Neural crest cell (in vitro differentiated cells): ENCODE results near the gene RAB36. TPM values are rescaled to one million over a fixed set of nuclear protein-coding genes. Genes with fewer than 3 reads are reported as not detected.
A peak's percentile ranks its signal among the peaks of the same experiment; 100 is the strongest.

Experiments
- DNase-seq: peaks from one replicate; pipeline ENCODE4 v3.0.0; 2021; ENCODE audit warnings: low read depth, mixed read lengths, low spot score
- H3K27ac Mint-ChIP-seq: one replicate; pipeline ENCODE4 v1.8.0; 2021; ENCODE audit warnings: mild to moderate bottlenecking, mixed read lengths; ENCODE audit not compliant: unreplicated experiment
- H3K27me3 Mint-ChIP-seq: 2 replicates; pipeline ENCODE4 v1.8.0; 2021; ENCODE audit warnings: low read depth, mild to moderate bottlenecking, mixed read lengths
- H3K36me3 Mint-ChIP-seq: 2 replicates; pipeline ENCODE4 v1.8.0; 2021; ENCODE audit warnings: low read depth, mild to moderate bottlenecking, mixed read lengths
- H3K4me1 Mint-ChIP-seq: 2 replicates; pipeline ENCODE4 v1.8.0; 2021; ENCODE audit warnings: mixed read lengths
- H3K4me3 Mint-ChIP-seq: one replicate; pipeline ENCODE4 v1.8.0; 2021; ENCODE audit warnings: mild to moderate bottlenecking, mixed read lengths
- H3K9me3 Mint-ChIP-seq: 2 replicates; pipeline ENCODE4 v1.8.0; 2021; ENCODE audit warnings: mixed read lengths
- CTCF ChIP-seq: fragments of 200-600 bp; sonication (generic); conservative IDR thresholded peaks from 2 replicates; pipeline ENCODE4 v1.5.0; 2021; ENCODE audit warnings: antibody characterized with exemption, mild to moderate bottlenecking
- total RNA-seq: library from RNA; stranded (reverse); gene quantifications from 2 replicates; pipeline ENCODE4 v1.2.1, GENCODE V29; 2021

The RAB36 gene
- total RNA-seq, 1 donor from 2014 or later, result 14.4 TPM

GRCh38 chr22:23121000-23121421, 24.3 kb upstream of the RAB36 start:
- no peaks in the 10 kb centered on the region for H3K36me3 Mint-ChIP-seq
- TF ChIP-seq CTCF, result no peak
- DNase-seq, result no peak
- no peak overlapping the region for H3K4me3 Mint-ChIP-seq
- no peak overlapping the region for H3K27ac Mint-ChIP-seq
- H3K9me3 Mint-ChIP-seq, result no peaks in the 10 kb centered on the region
- H3K4me1 Mint-ChIP-seq, result no peaks in the 10 kb centered on the region
- no peaks in the 10 kb centered on the region for H3K27me3 Mint-ChIP-seq

DNA sequence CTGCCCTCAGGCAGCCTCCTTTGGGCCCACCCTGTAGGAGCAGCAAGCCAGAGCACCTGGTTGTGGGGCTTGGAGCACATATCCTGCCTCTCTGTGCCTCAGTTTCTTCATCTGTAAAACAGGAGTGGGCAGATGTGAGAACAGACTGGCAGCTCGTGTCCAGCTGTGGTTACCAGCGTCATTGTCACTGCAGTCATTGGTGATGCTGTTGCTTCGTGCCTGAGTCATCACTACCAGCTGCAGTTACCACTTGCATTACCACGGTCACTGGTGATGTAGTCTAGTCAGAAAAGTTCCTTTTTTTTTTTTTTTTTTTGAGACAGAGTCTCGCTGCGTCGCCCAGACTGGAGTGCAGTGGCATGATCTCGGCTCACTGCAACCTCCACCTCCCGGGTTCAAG, 23.9 kb upstream of the RAB36 start:
- no peak overlapping the region for H3K4me3 Mint-ChIP-seq
- H3K9me3 Mint-ChIP-seq, result no peaks in the 10 kb centered on the region
- no peak overlapping the region for H3K27ac Mint-ChIP-seq
- H3K36me3 Mint-ChIP-seq, result no peaks in the 10 kb centered on the region
- H3K4me1 Mint-ChIP-seq, result no peaks in the 10 kb centered on the region
- no peak for DNase-seq
- TF ChIP-seq CTCF, result no peak
- no peaks in the 10 kb centered on the region for H3K27me3 Mint-ChIP-seq

DNA sequence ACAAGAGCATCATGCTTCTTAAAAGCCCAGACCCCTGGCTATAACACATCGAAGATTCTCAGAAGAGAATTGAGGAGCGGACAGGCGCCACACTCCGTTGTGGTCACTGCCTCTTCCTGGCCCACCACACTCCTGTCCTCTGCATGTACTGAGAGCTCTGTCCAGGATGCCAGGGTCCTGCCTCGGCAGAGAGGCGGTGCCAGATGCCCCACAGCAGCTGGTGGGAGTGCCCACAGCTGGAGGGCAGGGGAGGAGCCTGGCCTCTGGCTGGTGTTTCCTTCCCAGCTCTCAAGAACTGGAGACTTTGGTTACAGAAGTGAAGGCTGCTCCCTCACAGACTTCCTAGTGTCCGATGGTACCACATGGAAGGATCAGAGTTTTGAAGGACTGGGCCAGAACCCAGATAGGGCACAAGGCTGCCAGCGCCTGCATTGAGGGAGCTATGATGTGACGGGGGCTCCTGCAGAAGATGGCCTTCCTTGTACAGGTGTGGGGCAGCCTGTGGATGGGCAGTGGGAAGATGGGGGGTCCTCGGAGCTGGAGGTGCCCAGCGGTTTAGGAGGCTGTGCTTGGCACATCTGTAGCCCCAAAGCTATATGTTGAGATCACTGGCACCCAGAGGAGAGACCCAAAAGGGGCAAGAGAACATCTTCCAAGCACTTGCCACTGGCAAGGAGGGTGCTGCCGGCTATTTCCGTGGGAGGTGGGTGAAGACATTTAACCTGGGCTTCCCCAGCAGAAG, 22.9 kb upstream of the RAB36 start:
- H3K27ac Mint-ChIP-seq, result peak overlapping the region; percentile 35
- no peak for TF ChIP-seq CTCF
- H3K36me3 Mint-ChIP-seq, result no peaks in the 10 kb centered on the region
- no peaks in the 10 kb centered on the region for H3K9me3 Mint-ChIP-seq
- H3K27me3 Mint-ChIP-seq, result no peaks in the 10 kb centered on the region
- DNase-seq, result no peak
- no peaks in the 10 kb centered on the region for H3K4me1 Mint-ChIP-seq
- no peak overlapping the region for H3K4me3 Mint-ChIP-seq

DNA sequence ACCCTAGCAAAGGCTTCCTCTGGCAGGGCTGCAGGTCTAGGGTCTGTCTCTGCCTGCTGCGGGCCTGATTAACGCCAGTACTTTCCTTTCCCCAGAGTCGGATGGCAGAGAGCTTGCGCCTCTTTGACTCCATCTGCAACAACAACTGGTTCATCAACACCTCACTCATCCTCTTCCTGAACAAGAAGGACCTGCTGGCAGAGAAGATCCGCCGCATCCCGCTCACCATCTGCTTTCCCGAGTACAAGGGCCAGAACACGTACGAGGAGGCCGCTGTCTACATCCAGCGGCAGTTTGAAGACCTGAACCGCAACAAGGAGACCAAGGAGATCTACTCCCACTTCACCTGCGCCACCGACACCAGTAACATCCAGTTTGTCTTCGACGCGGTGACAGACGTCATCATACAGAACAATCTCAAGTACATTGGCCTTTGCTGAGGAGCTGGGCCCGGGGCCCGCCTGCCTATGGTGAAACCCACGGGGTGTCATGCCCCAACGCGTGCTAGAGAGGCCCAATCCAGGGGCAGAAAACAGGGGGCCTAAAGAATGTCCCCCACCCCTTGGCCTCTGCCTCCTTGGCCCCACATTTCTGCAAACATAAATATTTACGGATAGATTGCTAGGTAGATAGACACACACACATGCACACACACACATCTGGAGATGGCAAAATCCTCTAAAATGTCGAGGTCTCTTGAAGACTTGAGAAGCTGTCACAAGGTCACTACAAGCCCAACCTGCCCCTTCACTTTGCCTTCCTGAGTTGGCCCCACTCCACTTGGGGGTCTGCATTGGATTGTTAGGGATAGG, 22.1 kb upstream of the RAB36 start:
- H3K36me3 Mint-ChIP-seq, result no peaks in the 10 kb centered on the region
- DNase-seq, result no peak
- no peak for TF ChIP-seq CTCF
- no peaks in the 10 kb centered on the region for H3K9me3 Mint-ChIP-seq
- no peaks in the 10 kb centered on the region for H3K27me3 Mint-ChIP-seq
- H3K27ac Mint-ChIP-seq, result no peak overlapping the region
- H3K4me1 Mint-ChIP-seq, result peaks cover 2% of the 10 kb centered on the region
- H3K4me3 Mint-ChIP-seq, result no peak overlapping the region

DNA sequence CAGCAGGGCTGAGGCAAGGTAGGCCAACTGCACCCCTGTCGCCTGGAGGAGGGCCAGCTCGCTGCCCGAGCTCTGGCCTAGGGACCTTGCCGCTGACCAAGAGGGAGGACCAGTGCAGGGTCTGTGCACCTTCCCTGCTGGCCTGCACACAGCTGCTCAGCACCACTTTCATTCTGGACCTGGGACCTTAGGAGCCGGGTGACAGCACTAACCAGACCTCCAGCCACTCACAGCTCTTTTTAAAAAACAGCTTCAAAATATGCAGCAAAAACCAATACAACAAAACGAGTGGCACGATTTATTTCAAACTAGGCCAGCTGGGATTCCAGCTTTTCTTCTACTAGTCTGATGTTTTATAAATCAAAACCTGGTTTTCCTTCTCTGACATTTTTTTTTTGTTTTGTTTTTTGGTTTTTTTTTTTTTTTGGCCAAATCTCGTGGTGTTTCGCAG, 21.4 kb upstream of the RAB36 start:
- H3K9me3 Mint-ChIP-seq, result no peaks in the 10 kb centered on the region
- peaks cover 6% of the 10 kb centered on the region for H3K4me1 Mint-ChIP-seq
- DNase-seq, result no peak
- peaks cover 3% of the 10 kb centered on the region for H3K27me3 Mint-ChIP-seq
- H3K36me3 Mint-ChIP-seq, result no peaks in the 10 kb centered on the region
- no peak overlapping the region for H3K4me3 Mint-ChIP-seq
- peak overlapping the region; percentile 8 for H3K27ac Mint-ChIP-seq
- no peak for TF ChIP-seq CTCF
